Panc1 (cell line): ENCODE results near the gene TNNC1. TPM values are rescaled to one million over a fixed set of nuclear protein-coding genes. Genes with fewer than 3 reads are reported as not detected.

ENCODE experiments used
- ATAC-seq: fragments of 200-7000 bp; cut with Tn5 transposase; 2 replicates; pipeline ENCODE4 v1.9.1; 2020; ENCODE audit warnings: mild to moderate bottlenecking, moderate library complexity
- BruUV-seq: library from RNA; stranded (reverse); fragments of 400-500 nt; replicated peaks from 2 replicates; lab custom pipeline; 2021; lab: Mats Ljungman, UMichigan
- CTCF ChIA-PET: fragments of 300-600 bp; sonication (Branson Sonifier 250); formaldehyde crosslinking; loops from one replicate; lab custom pipeline; 2022; ENCODE audit warnings: antibody characterized with exemption; lab: Charles Lee
- POLR2A ChIA-PET: fragments of 300-600 bp; sonication (Branson Sonifier 250); formaldehyde crosslinking; loops from one replicate; lab custom pipeline; 2022; ENCODE audit warnings: antibody characterized with exemption; lab: Charles Lee
- DNase-seq: peaks from one replicate; pipeline ENCODE4 v3.0.0-alpha.2; 2010; ENCODE audit warnings: low read depth, low spot score
- H3K27ac ChIP-seq: 2 replicates; pipeline ENCODE4 v1.5.1; 2011; ENCODE audit warnings: mild to moderate bottlenecking, low read length, inconsistent platforms
- H3K27me3 ChIP-seq: fragments of 200-500 bp; sonication (Bioruptor generic); 2 replicates; pipeline ENCODE4 v1.6.0; 2014; ENCODE audit warnings: low read length, inconsistent platforms; ENCODE audit not compliant: control insufficient read depth, insufficient read depth
- H3K36me3 ChIP-seq: fragments of 200-500 bp; sonication (Bioruptor generic); 2 replicates; pipeline ENCODE4 v1.5.1; 2014; ENCODE audit warnings: inconsistent platforms, mild to moderate bottlenecking, low read length, moderate library complexity; ENCODE audit not compliant: control insufficient read depth, insufficient read depth
- H3K4me1 ChIP-seq: 2 replicates; pipeline ENCODE4 v1.5.1; 2011; ENCODE audit warnings: inconsistent platforms, mild to moderate bottlenecking, low read length, moderate library complexity; ENCODE audit not compliant: control insufficient read depth, insufficient read depth
- H3K4me3 ChIP-seq, 2 experiments: 2 replicates each; pipeline ENCODE4 v1.5.1; 2011 to 2012; ENCODE audit warnings: low read depth in 2 of 2, low read length in 2 of 2, mild to moderate bottlenecking in 2 of 2, inconsistent platforms in 1 of 2, moderate library complexity in 1 of 2
- H3K9me3 ChIP-seq: fragments of 200-500 bp; sonication (Bioruptor generic); 2 replicates; pipeline ENCODE4 v1.5.1; 2014; ENCODE audit warnings: low read depth, mild to moderate bottlenecking, inconsistent platforms, low read length, moderate library complexity; ENCODE audit not compliant: control insufficient read depth, insufficient read depth
- CTCF ChIP-seq: fragments of 450-650 bp; IDR thresholded peaks from 2 replicates; pipeline ENCODE4 v1.5.1; 2017; ENCODE audit warnings: mild to moderate bottlenecking
- POLR2AphosphoS5 ChIP-seq: IDR thresholded peaks from 2 replicates; pipeline ENCODE4 v1.6.1; 2012; ENCODE audit warnings: mild to moderate bottlenecking, low read depth, low read length, moderate library complexity
- REST ChIP-seq, 2 experiments: IDR thresholded peaks; 2 replicates each; pipeline ENCODE4 v1.6.1; 2011 to 2012; ENCODE audit warnings: low read depth in 2 of 2, control low read depth in 1 of 2, low read length in 1 of 2, mild to moderate bottlenecking in 1 of 2, moderate library complexity in 1 of 2; ENCODE audit not compliant: insufficient read depth in 1 of 2
- SIN3A ChIP-seq: IDR thresholded peaks from 2 replicates; pipeline ENCODE4 v1.6.1; 2012; ENCODE audit warnings: low read depth, mild to moderate bottlenecking, low read length, moderate library complexity, borderline replicate concordance; ENCODE audit not compliant: insufficient read depth
- TCF7L2 ChIP-seq: IDR thresholded peaks from 2 replicates; pipeline ENCODE4 v1.6.1; 2011; ENCODE audit warnings: mild to moderate bottlenecking, low read depth, low read length, inconsistent platforms
- in situ Hi-C: cut with HindIII; loops from 2 replicates; pipeline ENCODE4 v1.10.0; 2016; ENCODE audit warnings: low sequenced_read_pairs, low pct_unique_long_range_greater_than_20kb
- intact Hi-C: fragments of 100-400 bp; cut with micrococcal nuclease; formaldehyde crosslinking; loops from one replicate; pipeline ENCODE4 v1.10.0; 2022; ENCODE audit not compliant: unreplicated experiment
- total RNA-seq: library from RNA; stranded (reverse); gene quantifications from one replicate; pipeline ENCODE4 v1.2.1, GENCODE V29; 2021; ENCODE audit not compliant: unreplicated experiment

The TNNC1 gene
- total RNA-seq, 1 experiment from 2014 or later = 5.2 TPM

GRCh38 chr3:52423173-52423572 lies 30.7 kb downstream of the TNNC1 start:
- intact Hi-C loops = no loop called here
- POLR2A ChIA-PET = no interaction called here

GRCh38 chr3:52422669-52423068 lies 31.2 kb downstream of the TNNC1 start:
- BruUV-seq = no TSS peak
- no peak for DNase-seq
- H3K27me3 ChIP-seq = no peaks in the 10 kb centered on the region
- H3K27ac ChIP-seq = no peak overlapping the region
- CTCF ChIA-PET = interaction anchor here (1.2 kb wide), 1 partner anchor 25 kb away, joined by 4 read pairs; no protein-coding TSS in a partner anchor
- POLR2A ChIA-PET = no interaction called here
- H3K4me3 ChIP-seq = no peak overlapping the region
- H3K9me3 ChIP-seq = no peaks in the 10 kb centered on the region
- TF ChIP-seq REST (IDR thresholded peaks at IDR 0.05; ENCODE audit: insufficient read depth in 1 of 2, low read depth in 2 of 2, low read length in 1 of 2) = no peak
- no peak for TF ChIP-seq CTCF
- no peak for TF ChIP-seq TCF7L2
- intact Hi-C loops (no loop called here), in situ Hi-C loops (no loop called here)
- H3K36me3 ChIP-seq = no peaks in the 10 kb centered on the region; the same call in 1 of the 2 replicates
- H3K4me1 ChIP-seq = no peaks in the 10 kb centered on the region
- ATAC-seq = no peak

More at GRCh38 chr3:52423173-52423572, 30.7 kb downstream of the TNNC1 start:
- Histone ChIP-seq H3K27me3 (no peaks in the 10 kb centered on the region), H3K4me3 (no peak overlapping the region), H3K36me3 (no peaks in the 10 kb centered on the region; the same call in 1 of the 2 replicates), H3K27ac (no peak overlapping the region), H3K4me1 (no peaks in the 10 kb centered on the region), H3K9me3 (no peaks in the 10 kb centered on the region)
- DNase-seq (no peak), ATAC-seq (no peak)
- BruUV-seq = no TSS peak
- TF ChIP-seq REST (IDR thresholded peaks at IDR 0.05; ENCODE audit: insufficient read depth in 1 of 2, low read depth in 2 of 2, low read length in 1 of 2) (no peak), SIN3A (no peak), TCF7L2 (no peak), CTCF (no peak), POLR2AphosphoS5 (no peak)
- in situ Hi-C loops = no loop called here
- CTCF ChIA-PET = interaction anchor here (1.2 kb wide), 1 partner anchor 25 kb away, joined by 4 read pairs; no protein-coding TSS in a partner anchor
